CD4-positive, alpha-beta T cell (primary cell): ENCODE data around the gene USP32. TPM values are rescaled to one million over a fixed set of nuclear protein-coding genes. Genes with fewer than 3 reads are reported as not detected.

Experiments used
- ATAC-seq: fragments of 200-7000 bp; cut with Tn5 transposase; one replicate; pipeline ENCODE4 v1.10.0; 2022; ENCODE audit warnings: mild to moderate bottlenecking; ENCODE audit not compliant: poor library complexity
- CTCF ChIA-PET: fragments of 350-600 bp; sonication (Branson Sonifier 250); formaldehyde crosslinking; loops from one replicate; lab custom pipeline; 2021; ENCODE audit warnings: antibody characterized with exemption, inconsistent platforms; lab: Charles Lee
- POLR2A ChIA-PET: fragments of 350-600 bp; sonication (Branson Sonifier 250); formaldehyde crosslinking; loops from one replicate; lab custom pipeline; 2021; ENCODE audit warnings: antibody characterized with exemption, inconsistent platforms; lab: Charles Lee
- DNase-seq, 14 experiments: peaks; one replicate each; pipeline ENCODE4 v3.0.0-alpha.2; 2013 to 2020; ENCODE audit warnings: mixed read lengths in 2 of 14
- H3K27ac ChIP-seq, 2 donors: one replicate each; pipeline versions ENCODE4 v1.5.1 to v1.7.0; 2013; ENCODE audit warnings: low read length in 2 of 2, low read depth in 1 of 2, mild to moderate bottlenecking in 1 of 2
- H3K27me3 ChIP-seq, 2 experiments: 1 replicate in 1 of 2; 2 replicates in 1 of 2; pipeline versions ENCODE4 v1.6.1 to v1.7.0; 2013; ENCODE audit warnings: low read length in 2 of 2, control low read depth in 1 of 2, mild to moderate bottlenecking in 1 of 2, moderate library complexity in 1 of 2; ENCODE audit not compliant: insufficient read depth in 2 of 2, control insufficient read depth in 1 of 2
- H3K36me3 ChIP-seq: one replicate; pipeline ENCODE4 v1.6.1; 2013; ENCODE audit warnings: low read length, control low read depth; ENCODE audit not compliant: insufficient read depth
- H3K4me1 ChIP-seq: one replicate; pipeline ENCODE4 v1.6.1; 2013; ENCODE audit warnings: low read length, control low read depth; ENCODE audit not compliant: insufficient read depth
- H3K4me3 ChIP-seq: one replicate; pipeline ENCODE4 v1.5.1; 2013; ENCODE audit warnings: mild to moderate bottlenecking, low read length, moderate library complexity
- H3K9me3 ChIP-seq, 2 experiments: 1 replicate in 1 of 2; 2 replicates in 1 of 2; pipeline versions ENCODE4 v1.6.1 to v1.7.0; 2013; ENCODE audit warnings: low read length in 2 of 2, mild to moderate bottlenecking in 2 of 2, control low read depth in 1 of 2, moderate library complexity in 1 of 2; ENCODE audit not compliant: control insufficient read depth in 1 of 2, insufficient read depth in 1 of 2
- H3K27ac Mint-ChIP-seq: one replicate; pipeline ENCODE4 v1.8.0; 2020; ENCODE audit warnings: mixed read lengths
- H3K27me3 Mint-ChIP-seq: one replicate; pipeline ENCODE4 v1.8.0; 2021; ENCODE audit warnings: mixed read lengths
- H3K36me3 Mint-ChIP-seq: one replicate; pipeline ENCODE4 v1.8.0; 2021; ENCODE audit warnings: low read depth, mixed read lengths
- H3K4me1 Mint-ChIP-seq: one replicate; pipeline ENCODE4 v1.8.0; 2021; ENCODE audit warnings: low read depth, mixed read lengths
- H3K4me3 Mint-ChIP-seq: one replicate; pipeline ENCODE4 v1.8.0; 2020; ENCODE audit warnings: mild to moderate bottlenecking, mixed read lengths
- H3K9me3 Mint-ChIP-seq: one replicate; pipeline ENCODE4 v1.8.0; 2020; ENCODE audit warnings: mixed read lengths
- CTCF ChIP-seq: fragments of 200-600 bp; IDR thresholded peaks from one replicate; pipeline ENCODE4 v1.8.0; 2022; ENCODE audit warnings: antibody characterized with exemption, mild to moderate bottlenecking
- intact Hi-C, 2 experiments: fragments of 100-400 bp; cut with DNase I in 1 of 2; cut with micrococcal nuclease in 1 of 2; formaldehyde crosslinking; loops; one replicate each; pipeline versions ENCODE4 v1.15.1 to v1.9.0; 2023 to 2025; cut with DNase I, micrococcal nuclease
- total RNA-seq, 174 experiments: library from RNA in 2 of 174; stranded (reverse) in 2 of 174; gene quantifications; one replicate each; pipeline ENCODE4 v1.2.3 and lab custom pipeline; 2021 to 2026

Gene USP32
- total RNA-seq, 2 experiments from 2014 or later = 23.9 to 24.7 TPM

- Histone ChIP-seq H3K27me3 (no peaks in the 10 kb centered on the region), H3K36me3 (peaks cover 2% of the 10 kb centered on the region), H3K4me1 (peaks cover 28% of the 10 kb centered on the region), H3K9me3 (no peaks in the 10 kb centered on the region), H3K27ac (no peak overlapping the region), H3K4me3 (no peak overlapping the region)
- CTCF ChIA-PET = interaction anchor here (0.9 to 1.0 kb wide), 2 partner anchors 31 to 42 kb away, joined by 3 read pairs; no protein-coding TSS in a partner anchor
- Mint-ChIP-seq H3K27ac (peak overlapping the region; percentile 91), H3K36me3 (peaks cover 23% of the 10 kb centered on the region), H3K4me3 (peak overlapping the region; percentile 98), H3K4me1 (peaks cover 60% of the 10 kb centered on the region), H3K27me3 (no peaks in the 10 kb centered on the region), H3K9me3 (no peaks in the 10 kb centered on the region)
- no peak for ATAC-seq
- no peak for TF ChIP-seq CTCF
- peak in 2 of 14 experiments; percentile 34 to 35 for DNase-seq
- POLR2A ChIA-PET = interaction anchor here (0.6 kb wide), 1 partner anchor 348 kb away, joined by 3 read pairs; no protein-coding TSS in a partner anchor
- intact Hi-C loops = loop anchor here (5.0 to 10.0 kb wide), 6 partner anchors 212 to 1875 kb away; partner anchors contain the start of genes PPM1D (in 2 of the 2), BCAS3 (in 1 of the 2), DHX40 (in 1 of the 2) and MTMR4 (in 1 of the 2)
These were observed 1.7 kb downstream of the USP32 start for GRCh38 chr17:60390186-60390585.

GRCh38 chr17:60388742-60389141 lies 3.2 kb downstream of the USP32 start:
- ATAC-seq (no peak), DNase-seq (no peak)
- intact Hi-C loops = no loop called here
- H3K9me3 Mint-ChIP-seq = no peaks in the 10 kb centered on the region
- ChIA-PET POLR2A (no interaction called here), CTCF (interaction anchor here (0.6 to 1.3 kb wide), 2 partner anchors 18 to 250 kb away, joined by 3 to 4 read pairs; no protein-coding TSS in a partner anchor)
- peaks cover 28% of the 10 kb centered on the region for H3K4me1 ChIP-seq
- peak overlapping the region; percentile 26 for H3K4me3 Mint-ChIP-seq
- peaks cover 23% of the 10 kb centered on the region for H3K36me3 Mint-ChIP-seq
- TF ChIP-seq CTCF = no peak
- H3K4me1 Mint-ChIP-seq = peaks cover 68% of the 10 kb centered on the region
- H3K27me3 ChIP-seq = no peaks in the 10 kb centered on the region
- no peaks in the 10 kb centered on the region for H3K9me3 ChIP-seq
- no peak overlapping the region for H3K4me3 ChIP-seq
- peak overlapping the region; percentile 41 for H3K27ac Mint-ChIP-seq
- peaks cover 2% of the 10 kb centered on the region for H3K36me3 ChIP-seq
- no peak overlapping the region for H3K27ac ChIP-seq
- no peaks in the 10 kb centered on the region for H3K27me3 Mint-ChIP-seq

DNA sequence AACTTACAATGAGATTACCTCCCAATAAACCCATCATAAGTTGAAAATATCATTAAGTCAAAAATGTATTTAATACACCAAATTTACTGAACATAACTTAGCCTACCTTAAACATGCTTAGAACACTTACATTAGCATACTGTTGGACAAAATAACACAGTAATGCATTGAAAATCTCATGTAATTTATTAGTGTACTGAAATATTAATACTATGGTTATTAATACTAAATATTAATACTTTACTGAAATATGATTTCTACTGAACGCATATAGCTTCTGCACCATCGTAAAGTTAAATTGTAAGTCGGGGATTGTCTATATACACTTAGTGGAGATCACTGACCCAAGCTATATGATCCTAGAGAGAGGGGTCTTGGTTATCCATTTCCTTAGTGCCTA lies 4.3 kb downstream of the USP32 start:
- Histone ChIP-seq H3K36me3 (peaks cover 2% of the 10 kb centered on the region), H3K9me3 (no peaks in the 10 kb centered on the region), H3K27me3 (no peaks in the 10 kb centered on the region), H3K27ac (no peak overlapping the region), H3K4me1 (peaks cover 23% of the 10 kb centered on the region), H3K4me3 (no peak overlapping the region)
- no peak for DNase-seq
- no peak for ATAC-seq
- CTCF ChIA-PET = interaction anchor here (0.5 to 1.3 kb wide), 2 partner anchors 251 to 304 kb away, joined by 3 read pairs; no protein-coding TSS in a partner anchor
- intact Hi-C loops = no loop called here
- no peak for TF ChIP-seq CTCF
- Mint-ChIP-seq H3K27ac (no peak overlapping the region), H3K9me3 (no peaks in the 10 kb centered on the region), H3K36me3 (peaks cover 19% of the 10 kb centered on the region), H3K27me3 (no peaks in the 10 kb centered on the region), H3K4me3 (no peak overlapping the region), H3K4me1 (peaks cover 67% of the 10 kb centered on the region)
- POLR2A ChIA-PET = no interaction called here
